ENCODE data around the gene ETV3. TPM values are rescaled to one million over a fixed set of nuclear protein-coding genes. Genes with fewer than 3 reads are reported as not detected.

ETV3 gene
- total and polyA plus RNA-seq, 2 of the 13 experiments (the other 11 are each of a cell fraction or from before 2014, with no cell fraction given), result 4.2 to 5.8 TPM

GRCh38 chr1:157138220-157139051 lies at the start of gene ETV3 (continued):
- TF ChIP-seq, protein P1, sequence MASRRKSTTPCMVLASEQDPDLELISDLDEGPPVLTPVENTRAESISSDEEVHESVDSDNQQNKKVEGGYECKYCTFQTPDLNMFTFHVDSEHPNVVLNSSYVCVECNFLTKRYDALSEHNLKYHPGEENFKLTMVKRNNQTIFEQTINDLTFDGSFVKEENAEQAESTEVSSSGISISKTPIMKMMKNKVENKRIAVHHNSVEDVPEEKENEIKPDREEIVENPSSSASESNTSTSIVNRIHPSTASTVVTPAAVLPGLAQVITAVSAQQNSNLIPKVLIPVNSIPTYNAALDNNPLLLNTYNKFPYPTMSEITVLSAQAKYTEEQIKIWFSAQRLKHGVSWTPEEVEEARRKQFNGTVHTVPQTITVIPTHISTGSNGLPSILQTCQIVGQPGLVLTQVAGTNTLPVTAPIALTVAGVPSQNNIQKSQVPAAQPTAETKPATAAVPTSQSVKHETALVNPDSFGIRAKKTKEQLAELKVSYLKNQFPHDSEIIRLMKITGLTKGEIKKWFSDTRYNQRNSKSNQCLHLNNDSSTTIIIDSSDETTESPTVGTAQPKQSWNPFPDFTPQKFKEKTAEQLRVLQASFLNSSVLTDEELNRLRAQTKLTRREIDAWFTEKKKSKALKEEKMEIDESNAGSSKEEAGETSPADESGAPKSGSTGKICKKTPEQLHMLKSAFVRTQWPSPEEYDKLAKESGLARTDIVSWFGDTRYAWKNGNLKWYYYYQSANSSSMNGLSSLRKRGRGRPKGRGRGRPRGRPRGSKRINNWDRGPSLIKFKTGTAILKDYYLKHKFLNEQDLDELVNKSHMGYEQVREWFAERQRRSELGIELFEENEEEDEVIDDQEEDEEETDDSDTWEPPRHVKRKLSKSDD (CRISPR knock-in tag; IDR thresholded peaks at IDR 0.05; ENCODE audit: low read depth), result peak; percentile 58; the same call in 1 of the 2 replicates
- TF ChIP-seq ZNF460 (CRISPR knock-in tag; IDR thresholded peaks at IDR 0.05; ENCODE audit: borderline replicate concordance) (no peak; the same call in 1 of the 2 replicates), SPEN (CRISPR knock-in tag; IDR thresholded peaks at IDR 0.05; ENCODE audit: low read depth) (peak; percentile 97), GTF2F1 (IDR thresholded peaks at IDR 0.05; ENCODE audit: low read length) (no peak), ETS1 (CRISPR knock-in tag; IDR thresholded peaks at IDR 0.05) (no peak), EED (CRISPR knock-in tag; IDR thresholded peaks at IDR 0.05) (peak; percentile 82; the same call in 1 of the 2 replicates), SNAPC2 (CRISPR knock-in tag; IDR thresholded peaks at IDR 0.05) (peak; percentile 84; the same call in 1 of the 2 replicates), RFX5 (IDR thresholded peaks at IDR 0.05; ENCODE audit: low read depth, low read length) (no peak), PCBP1 (IDR thresholded peaks at IDR 0.05; ENCODE audit: borderline replicate concordance, low read depth, low read length) (no peak), TBX3 (IDR thresholded peaks at IDR 0.05; ENCODE audit: borderline replicate concordance) (no peak), LBX2 (CRISPR knock-in tag; IDR thresholded peaks at IDR 0.05; ENCODE audit: borderline replicate concordance) (peak; percentile 54; the same call in 1 of the 2 replicates), HMG20B (CRISPR knock-in tag; conservative IDR thresholded peaks at IDR 0.05) (no peak), CBFB (CRISPR knock-in tag; IDR thresholded peaks at IDR 0.05) (peak; percentile 23), CHD4 (IDR thresholded peaks at IDR 0.05; ENCODE audit: borderline replicate concordance, low read length) (no peak), RBM22 (optimal IDR thresholded peaks at IDR 0.05; ENCODE audit: low read length) (no peak), ZFY (CRISPR knock-in tag; IDR thresholded peaks at IDR 0.05) (peak; percentile 97), MTA3 (CRISPR knock-in tag; IDR thresholded peaks at IDR 0.05) (no peak), ZNF484 (CRISPR knock-in tag; IDR thresholded peaks at IDR 0.05; ENCODE audit: borderline replicate concordance, low read depth) (no peak), RXRB (CRISPR knock-in tag; IDR thresholded peaks at IDR 0.05; ENCODE audit: borderline replicate concordance) (0 out of 2 replicates have a peak, but pooled peaks have one; percentile 34), GLMP (CRISPR knock-in tag; IDR thresholded peaks at IDR 0.05; ENCODE audit: borderline replicate concordance) (no peak; the same call in 1 of the 2 replicates), KAT2B (IDR thresholded peaks at IDR 0.05; ENCODE audit: borderline replicate concordance, low read depth, low read length) (no peak)
- TF ChIP-seq, protein P2, sequence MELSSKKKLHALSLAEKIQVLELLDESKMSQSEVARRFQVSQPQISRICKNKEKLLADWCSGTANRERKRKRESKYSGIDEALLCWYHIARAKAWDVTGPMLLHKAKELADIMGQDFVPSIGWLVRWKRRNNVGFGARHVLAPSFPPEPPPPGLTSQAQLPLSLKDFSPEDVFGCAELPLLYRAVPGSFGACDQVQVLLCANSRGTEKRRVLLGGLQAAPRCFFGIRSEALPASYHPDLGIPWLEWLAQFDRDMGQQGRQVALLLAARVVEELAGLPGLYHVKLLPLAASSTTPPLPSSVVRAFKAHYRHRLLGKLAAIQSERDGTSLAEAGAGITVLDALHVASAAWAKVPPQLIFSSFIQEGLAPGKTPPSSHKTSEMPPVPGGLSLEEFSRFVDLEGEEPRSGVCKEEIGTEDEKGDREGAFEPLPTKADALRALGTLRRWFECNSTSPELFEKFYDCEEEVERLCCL (CRISPR knock-in tag; IDR thresholded peaks at IDR 0.05; ENCODE audit: borderline replicate concordance), result no peak
